Measurements from ENCODE around the gene KIAA1191.

The KIAA1191 gene

DNA sequence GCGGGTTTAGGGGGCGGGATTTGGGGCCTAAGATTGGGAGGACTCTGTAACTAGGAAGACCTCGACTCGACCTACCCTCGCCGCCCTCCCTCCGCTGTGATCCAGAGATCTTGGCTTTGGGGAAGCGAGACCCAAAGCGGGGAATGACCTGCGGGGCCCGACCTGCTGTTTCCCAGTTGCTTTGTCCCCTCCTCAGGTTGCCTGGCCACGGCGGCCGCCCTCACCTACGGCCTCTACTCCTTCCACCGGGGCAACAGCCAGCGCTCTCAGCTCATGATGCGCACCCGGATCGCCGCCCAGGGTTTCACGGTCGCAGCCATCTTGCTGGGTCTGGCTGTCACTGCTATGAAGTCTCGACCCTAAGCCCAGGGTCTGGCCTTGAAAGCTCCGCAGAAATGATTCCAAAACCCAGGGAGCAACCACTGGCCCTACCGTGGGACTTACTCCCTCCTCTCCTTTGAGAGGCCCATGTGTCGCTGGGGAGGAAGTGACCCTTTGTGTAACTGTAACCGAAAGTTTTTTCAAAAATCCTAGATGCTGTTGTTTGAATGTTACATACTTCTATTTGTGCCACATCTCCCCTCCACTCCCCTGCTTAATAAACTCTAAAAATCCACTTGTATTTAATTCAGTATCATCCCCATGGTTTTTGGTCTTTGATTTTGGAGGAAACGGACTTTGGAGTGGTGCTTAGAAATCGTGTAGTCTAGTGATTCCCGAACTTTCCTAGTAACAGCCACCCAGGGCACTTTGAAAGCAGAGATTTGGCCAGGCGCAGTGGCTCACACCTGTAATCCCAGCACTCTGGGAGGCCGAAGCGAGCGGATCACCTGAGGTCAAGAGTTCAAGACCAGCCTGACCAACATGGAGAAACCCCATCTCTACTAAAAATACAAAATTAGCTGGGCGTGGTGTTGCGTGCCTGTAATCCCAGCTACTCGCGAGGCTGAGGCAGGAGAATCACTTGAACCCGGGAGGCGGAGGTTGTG is 27.9 kb upstream of the KIAA1191 start:
- peak overlapping the region; percentile 88 for H3K4me2 ChIP-seq
- H3K9ac ChIP-seq: peak overlapping the region; percentile 98
- peak overlapping the region; percentile 96 for H3K27ac ChIP-seq
- H3K9me3 ChIP-seq: no peaks in the 10 kb centered on the region
- TF ChIP-seq Cebpa-rat (IDR thresholded peaks at IDR 0.05): no peak
- H4K20me1 ChIP-seq: peaks cover 33% of the 10 kb centered on the region
- H3K36me3 ChIP-seq: peaks cover 70% of the 10 kb centered on the region
- no peaks in the 10 kb centered on the region for H3K27me3 ChIP-seq
- peaks cover 46% of the 10 kb centered on the region for H3K4me1 ChIP-seq
- peak overlapping the region; percentile 95 for H3K4me3 ChIP-seq

DNA sequence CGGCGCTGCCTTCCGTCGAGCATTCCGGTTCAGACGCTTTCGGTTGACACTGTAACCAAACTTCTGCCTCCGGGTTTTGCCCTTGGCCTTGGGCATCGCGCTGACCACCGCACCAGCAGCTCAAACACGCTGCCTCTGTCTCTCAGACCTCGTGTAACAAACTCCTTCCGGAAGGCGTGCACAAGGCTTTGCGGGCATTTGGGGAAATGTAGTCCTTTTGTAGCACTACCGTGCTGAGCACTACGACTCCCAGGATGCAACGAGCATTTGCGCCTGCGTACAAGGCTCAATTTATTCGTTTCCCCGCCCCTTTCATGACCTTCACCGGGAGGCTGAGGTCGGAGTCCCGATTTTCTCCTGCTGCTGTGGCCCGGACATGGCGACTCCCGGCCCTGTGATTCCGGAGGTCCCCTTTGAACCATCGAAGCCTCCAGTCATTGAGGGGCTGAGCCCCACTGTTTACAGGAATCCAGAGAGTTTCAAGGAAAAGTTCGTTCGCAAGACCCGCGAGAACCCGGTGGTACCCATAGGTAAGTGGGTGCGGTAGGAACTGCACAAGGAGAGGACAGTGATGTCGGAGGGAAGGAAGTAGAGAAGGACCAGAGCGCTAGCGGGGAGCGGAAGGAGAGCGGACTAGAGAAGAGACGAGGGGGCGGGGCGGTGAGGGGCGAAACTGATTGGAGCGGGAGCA is 27.0 kb upstream of the KIAA1191 start, which contains the start of the genes HIGD2A and NOP16:
Gene HIGD2A (plus strand): TSS at position 308 of the 691 bp plus-strand sequence. CDS start 69 bp downstream, at position 377.
Gene NOP16 (minus strand): TSS at position 155 of the 691 bp plus-strand sequence. CDS start 59 bp downstream, at position 96.
- Histone ChIP-seq H3K4me3 (peak within 1 kb of the TSS; percentile 95), H3K4me1 (peaks cover 46% of the 10 kb centered on the region), H3K9ac (peak within 1 kb of the TSS; percentile 98), H3K27me3 (no peaks in the 10 kb centered on the region), H3K4me2 (peak within 1 kb of the TSS; percentile 90), H3K36me3 (peaks cover 72% of the 10 kb centered on the region), H3K27ac (peak within 1 kb of the TSS; percentile 96), H3K9me3 (no peaks in the 10 kb centered on the region), H4K20me1 (peaks cover 41% of the 10 kb centered on the region)
- no peak for TF ChIP-seq Cebpa-rat (IDR thresholded peaks at IDR 0.05)

DNA sequence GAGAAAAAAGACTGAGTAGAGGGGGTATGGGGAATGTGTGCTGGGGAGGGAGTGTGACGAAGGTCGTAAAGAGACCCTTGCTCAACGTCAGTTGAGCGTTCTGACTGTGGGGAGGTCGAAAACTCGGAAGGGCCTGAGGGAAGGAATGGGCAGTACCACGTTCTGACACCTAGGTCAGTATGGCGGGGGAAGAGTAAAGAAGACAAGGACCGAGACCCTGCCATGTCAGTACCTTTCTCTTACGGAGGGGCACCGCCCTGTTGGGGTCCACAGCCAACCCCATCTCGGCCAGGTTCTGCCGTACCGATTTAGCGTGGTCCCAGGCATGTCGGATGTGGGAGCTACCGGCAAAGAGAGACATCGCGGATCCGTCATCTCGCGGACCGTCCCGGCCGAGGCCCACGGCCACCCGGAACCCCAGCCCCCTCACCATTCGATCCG is 26.5 kb upstream of the KIAA1191 start:
- Histone ChIP-seq H3K9me3 (no peaks in the 10 kb centered on the region), H3K4me2 (peak overlapping the region; percentile 90), H3K27ac (peak overlapping the region; percentile 96), H3K27me3 (no peaks in the 10 kb centered on the region), H3K36me3 (peaks cover 72% of the 10 kb centered on the region), H3K9ac (peak overlapping the region; percentile 98), H3K4me1 (peaks cover 46% of the 10 kb centered on the region), H4K20me1 (peaks cover 47% of the 10 kb centered on the region), H3K4me3 (peak overlapping the region; percentile 95)
- TF ChIP-seq Cebpa-rat (IDR thresholded peaks at IDR 0.05): no peak

DNA sequence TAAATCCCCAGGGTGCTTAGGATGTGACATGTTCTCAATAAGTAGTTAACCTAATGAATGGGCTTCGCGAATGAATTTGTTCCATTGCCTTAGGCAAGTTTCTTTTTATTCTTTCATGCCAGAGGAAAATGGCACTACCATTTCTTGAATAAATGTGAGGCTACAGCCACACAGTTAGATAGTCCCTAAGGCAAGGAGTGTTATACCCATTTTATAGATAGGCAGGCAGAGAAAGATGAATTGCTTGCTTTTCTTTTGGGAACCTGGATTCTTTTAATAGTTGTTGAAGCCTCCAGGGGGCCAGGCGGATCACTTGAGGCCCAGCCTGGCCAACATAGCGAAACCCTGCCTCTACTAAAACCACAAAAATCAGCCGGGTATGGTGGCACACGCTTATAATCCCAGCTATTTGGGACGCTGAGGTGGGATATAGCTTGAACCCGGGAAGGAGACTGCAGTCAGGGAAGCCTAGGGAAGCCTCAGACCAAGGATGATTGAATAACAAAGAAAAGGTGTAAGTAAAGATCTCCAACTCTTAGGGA is 25.9 kb upstream of the KIAA1191 start:
- Histone ChIP-seq H3K36me3 (peaks cover 72% of the 10 kb centered on the region), H3K9ac (peak overlapping the region; percentile 98), H3K27ac (peak overlapping the region; percentile 96), H3K4me3 (peak overlapping the region; percentile 95), H3K4me2 (peak overlapping the region; percentile 90), H3K27me3 (no peaks in the 10 kb centered on the region), H3K9me3 (no peaks in the 10 kb centered on the region), H4K20me1 (peaks cover 52% of the 10 kb centered on the region), H3K4me1 (peaks cover 46% of the 10 kb centered on the region)
- TF ChIP-seq Cebpa-rat (IDR thresholded peaks at IDR 0.05): no peak

DNA sequence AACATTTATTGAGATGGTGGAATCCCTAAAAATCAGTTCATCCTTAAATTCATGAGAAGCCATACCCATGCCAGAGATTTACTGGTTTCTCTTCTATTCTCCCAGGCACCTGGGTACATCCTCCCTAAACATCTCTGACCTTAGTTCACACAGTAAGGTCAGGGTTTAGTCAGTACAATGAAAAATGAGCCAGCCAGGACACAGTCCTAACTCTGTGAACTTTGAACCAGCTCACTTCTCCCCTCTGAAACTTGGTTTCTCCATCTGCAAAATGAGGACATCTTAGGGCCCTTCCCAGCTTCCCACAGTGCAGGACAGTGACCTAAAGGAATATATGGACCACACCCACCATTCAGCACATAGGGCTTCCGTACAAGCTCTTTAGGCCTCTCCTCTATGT is 24.9 kb upstream of the KIAA1191 start:
- H3K27me3 ChIP-seq: no peaks in the 10 kb centered on the region
- peak overlapping the region; percentile 90 for H3K4me2 ChIP-seq
- TF ChIP-seq Cebpa-rat (IDR thresholded peaks at IDR 0.05): no peak
- H3K9me3 ChIP-seq: no peaks in the 10 kb centered on the region
- H3K27ac ChIP-seq: no peak overlapping the region
- H4K20me1 ChIP-seq: peaks cover 62% of the 10 kb centered on the region
- H3K36me3 ChIP-seq: peaks cover 72% of the 10 kb centered on the region
- peak overlapping the region; percentile 95 for H3K4me3 ChIP-seq
- H3K4me1 ChIP-seq: peaks cover 39% of the 10 kb centered on the region
- peak overlapping the region; percentile 98; the same call in 1 of the 2 replicates for H3K9ac ChIP-seq

DNA sequence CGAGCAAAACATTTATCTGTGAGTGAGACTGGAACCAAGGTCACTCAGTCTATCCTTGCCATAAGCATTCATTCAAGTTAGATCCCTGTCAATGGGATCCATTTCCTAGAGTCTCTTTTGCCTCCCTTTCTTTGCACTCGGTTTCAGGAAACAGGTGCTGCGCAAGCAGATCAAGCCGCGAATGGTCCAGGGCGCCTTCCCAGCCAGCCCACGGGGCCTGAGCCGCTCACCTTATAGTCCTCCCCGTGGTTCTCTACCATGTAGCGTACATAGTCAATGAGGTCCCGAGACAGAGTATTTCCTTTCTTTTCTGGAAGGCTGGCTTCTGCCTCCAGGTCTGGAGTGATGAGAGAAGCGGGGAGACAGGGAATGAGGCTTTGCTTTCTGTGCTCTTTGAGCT is 23.4 kb upstream of the KIAA1191 start:
- H3K4me1 ChIP-seq: peaks cover 34% of the 10 kb centered on the region
- H3K9ac ChIP-seq: no peak overlapping the region
- H4K20me1 ChIP-seq: peaks cover 65% of the 10 kb centered on the region
- no peak for TF ChIP-seq Cebpa-rat (IDR thresholded peaks at IDR 0.05)
- peaks cover 69% of the 10 kb centered on the region for H3K36me3 ChIP-seq
- no peaks in the 10 kb centered on the region for H3K27me3 ChIP-seq
- H3K4me3 ChIP-seq: no peak overlapping the region
- H3K9me3 ChIP-seq: no peaks in the 10 kb centered on the region
- H3K4me2 ChIP-seq: 0 out of 2 replicates have a peak overlapping the region, but pooled peaks have one; percentile 11
- no peak overlapping the region for H3K27ac ChIP-seq

DNA sequence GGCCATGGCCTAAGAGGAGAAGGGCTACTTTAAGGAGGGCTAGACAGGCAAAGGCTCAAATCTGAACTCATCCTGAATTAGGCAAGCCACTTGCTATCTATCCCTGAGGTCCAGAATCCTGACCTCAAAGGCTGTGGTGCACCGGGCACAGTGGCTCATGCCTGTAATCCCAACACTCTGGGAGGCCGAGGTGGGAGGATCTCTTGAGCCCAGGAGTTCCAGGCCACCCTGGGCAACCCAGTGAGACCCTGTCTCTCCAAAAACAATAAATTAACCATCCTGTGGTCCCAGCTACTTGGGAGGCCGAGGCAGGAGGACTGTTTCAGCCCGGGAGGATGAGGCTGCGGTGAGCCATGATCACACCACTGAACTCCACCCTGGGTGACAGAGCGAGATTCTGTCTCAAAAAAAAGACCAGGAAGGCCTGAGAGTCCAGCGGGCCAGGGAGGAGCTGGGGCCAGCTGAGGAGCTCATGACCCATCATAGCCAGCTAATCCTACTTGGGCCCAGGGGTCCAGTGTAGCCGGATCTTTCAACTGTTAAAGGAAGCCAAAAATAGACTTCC is 22.9 kb upstream of the KIAA1191 start:
- TF ChIP-seq Cebpa-rat (IDR thresholded peaks at IDR 0.05): no peak
- Histone ChIP-seq H3K4me3 (no peak overlapping the region), H3K9ac (no peak overlapping the region), H3K4me1 (peaks cover 29% of the 10 kb centered on the region), H3K36me3 (peaks cover 72% of the 10 kb centered on the region), H3K27ac (no peak overlapping the region), H4K20me1 (peaks cover 65% of the 10 kb centered on the region), H3K4me2 (no peak overlapping the region), H3K9me3 (no peaks in the 10 kb centered on the region), H3K27me3 (no peaks in the 10 kb centered on the region)

DNA sequence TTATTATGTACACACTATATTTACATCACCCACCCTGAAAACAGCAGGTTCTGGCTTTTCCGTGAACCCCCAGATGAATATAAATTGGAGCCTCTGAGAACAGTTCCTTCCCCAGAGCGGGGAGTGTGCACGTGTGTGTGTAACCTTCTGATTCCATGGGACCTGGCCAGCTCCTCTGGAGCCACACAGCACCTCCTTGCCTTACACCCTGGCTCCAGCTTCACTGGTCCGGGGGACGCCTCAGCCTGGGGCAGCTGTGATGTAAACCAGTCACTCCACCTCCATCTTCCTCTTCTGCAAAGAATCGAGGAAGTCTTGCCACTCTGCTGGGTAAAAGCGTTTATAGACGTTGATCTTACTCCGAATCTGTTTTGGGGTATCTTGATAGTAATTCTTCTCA is 22.4 kb upstream of the KIAA1191 start:
- no peak for TF ChIP-seq Cebpa-rat (IDR thresholded peaks at IDR 0.05)
- H3K4me2 ChIP-seq: no peak overlapping the region
- no peaks in the 10 kb centered on the region for H3K9me3 ChIP-seq
- H3K9ac ChIP-seq: no peak overlapping the region
- peaks cover 28% of the 10 kb centered on the region for H3K4me1 ChIP-seq
- H3K27ac ChIP-seq: no peak overlapping the region
- peaks cover 77% of the 10 kb centered on the region for H3K36me3 ChIP-seq
- H3K27me3 ChIP-seq: no peaks in the 10 kb centered on the region
- no peak overlapping the region for H3K4me3 ChIP-seq
- H4K20me1 ChIP-seq: peaks cover 65% of the 10 kb centered on the region

DNA sequence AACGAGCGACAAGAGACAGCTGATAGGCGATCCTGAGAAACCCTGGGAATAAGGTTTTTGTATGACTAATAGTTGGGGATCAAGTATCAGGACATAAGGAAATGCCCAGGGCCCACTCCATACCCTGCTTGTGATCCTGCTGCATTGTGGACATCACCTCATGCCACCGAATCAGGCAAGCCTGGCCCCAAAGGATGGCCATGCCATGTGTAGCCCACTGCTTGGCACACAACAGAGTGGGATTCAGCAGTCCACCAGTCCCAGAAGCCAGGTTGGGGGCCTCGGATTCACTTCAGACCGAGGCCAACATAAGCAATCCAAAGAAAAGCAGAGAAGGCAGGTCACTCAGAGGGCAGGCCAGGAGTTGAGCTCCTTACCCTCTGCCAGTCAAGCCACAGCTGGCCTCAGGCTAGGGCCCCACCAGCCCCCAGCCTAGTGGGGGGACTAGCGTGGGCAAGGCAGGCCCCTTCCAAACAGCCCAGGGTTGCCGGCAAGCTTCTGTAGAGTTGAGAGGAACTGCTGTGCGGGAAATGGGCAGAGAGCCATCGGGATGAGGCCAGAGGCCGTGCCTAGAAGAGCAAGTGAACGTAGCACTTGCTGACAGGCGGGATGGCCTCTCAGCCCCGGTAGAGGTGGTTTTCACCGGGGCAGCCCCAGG is 21.8 kb upstream of the KIAA1191 start:
- no peak overlapping the region for H3K4me2 ChIP-seq

More for the DNA sequence above, 21.8 kb upstream of the KIAA1191 start:
- TF ChIP-seq Cebpa-rat (IDR thresholded peaks at IDR 0.05): no peak
- Histone ChIP-seq H3K9ac (no peak overlapping the region), H4K20me1 (peaks cover 65% of the 10 kb centered on the region), H3K4me3 (no peak overlapping the region), H3K4me1 (peaks cover 28% of the 10 kb centered on the region), H3K27ac (no peak overlapping the region), H3K9me3 (no peaks in the 10 kb centered on the region), H3K36me3 (peaks cover 78% of the 10 kb centered on the region), H3K27me3 (no peaks in the 10 kb centered on the region)

Data from BLaER1 (cell line).